ENCODE measurements around the gene ID2.
A peak's percentile ranks its signal among the peaks of the same experiment; 100 is the strongest.

Gene ID2

GRCh38 chr2:8681786-8682692 lies at the start of gene ID2:
ID2 (plus strand) TSS chr2:8682056; CDS start chr2:8682166, 110 bp downstream.
- DNase-seq (ENCODE audit: low spot score) = peak; percentile 98

GRCh38 chr2:8632755-8633154 lies 49.1 kb upstream of the ID2 start:
- no peak for DNase-seq (ENCODE audit: low spot score)

DNA sequence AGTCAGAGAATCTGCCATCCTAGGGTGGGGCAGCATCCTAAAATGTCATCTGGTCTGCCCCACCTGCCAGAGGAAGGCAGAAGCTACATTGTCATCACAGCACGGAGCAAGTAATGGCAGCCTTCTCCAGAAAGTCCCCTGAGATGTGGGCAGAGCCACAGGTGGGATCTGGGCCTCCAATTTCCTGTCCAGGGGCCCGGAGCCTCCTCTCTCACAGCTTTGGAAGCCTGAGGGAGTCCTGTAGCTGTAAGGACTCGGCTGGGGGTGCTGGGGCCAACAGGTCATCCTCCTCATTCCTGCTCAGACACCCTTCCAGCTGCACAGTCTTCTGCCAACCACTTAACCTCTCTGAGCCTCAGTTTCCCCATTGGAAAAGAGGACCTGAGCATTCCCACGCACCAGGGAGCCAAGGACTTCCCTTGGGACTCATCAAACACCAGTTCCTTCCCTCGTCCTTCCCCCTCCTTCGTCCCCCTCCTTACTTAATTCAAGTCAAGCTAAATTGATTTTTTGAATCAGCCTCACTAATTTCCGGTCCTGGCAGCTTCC lies 48.6 kb upstream of the ID2 start:
- no peak for DNase-seq (ENCODE audit: low spot score)

- DNase-seq (ENCODE audit: low spot score) = peak; percentile 87
These were observed 48.0 kb upstream of the ID2 start for GRCh38 chr2:8633735-8634313.

DNA sequence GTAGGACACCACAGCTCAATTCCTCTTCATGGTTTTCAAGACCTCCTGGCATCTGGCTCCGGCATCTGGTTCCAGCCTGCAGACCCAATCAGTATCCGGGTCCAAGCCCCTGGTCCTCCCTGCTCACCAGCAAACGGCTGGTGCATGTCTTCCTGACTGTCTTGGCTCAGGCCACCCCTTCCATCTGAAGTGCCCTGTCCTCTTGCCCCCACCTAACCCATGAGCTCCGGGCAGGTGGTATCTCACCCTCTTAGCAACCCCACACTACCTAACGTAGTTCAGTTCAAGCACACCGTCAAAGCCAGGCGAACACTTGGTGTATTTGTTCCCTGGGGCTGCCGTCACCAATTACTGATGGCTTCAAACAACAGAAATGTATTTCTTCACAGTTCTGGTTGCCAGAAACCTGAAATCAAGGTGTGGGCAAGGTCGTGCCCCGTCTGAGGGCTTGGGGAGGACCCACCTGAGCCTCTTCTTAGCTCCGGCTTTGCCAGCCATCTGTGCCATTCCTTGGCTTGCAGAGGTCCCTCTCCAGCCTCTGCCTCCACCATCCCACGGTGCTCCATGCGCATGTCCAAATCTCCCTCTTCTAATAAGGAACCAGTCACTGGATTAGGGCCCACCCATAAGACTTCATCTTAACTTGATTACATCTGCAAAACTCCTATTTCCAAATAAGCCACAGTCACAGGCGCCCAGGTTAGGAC lies 47.2 kb upstream of the ID2 start:
- DNase-seq (ENCODE audit: low spot score) = no peak

DNA sequence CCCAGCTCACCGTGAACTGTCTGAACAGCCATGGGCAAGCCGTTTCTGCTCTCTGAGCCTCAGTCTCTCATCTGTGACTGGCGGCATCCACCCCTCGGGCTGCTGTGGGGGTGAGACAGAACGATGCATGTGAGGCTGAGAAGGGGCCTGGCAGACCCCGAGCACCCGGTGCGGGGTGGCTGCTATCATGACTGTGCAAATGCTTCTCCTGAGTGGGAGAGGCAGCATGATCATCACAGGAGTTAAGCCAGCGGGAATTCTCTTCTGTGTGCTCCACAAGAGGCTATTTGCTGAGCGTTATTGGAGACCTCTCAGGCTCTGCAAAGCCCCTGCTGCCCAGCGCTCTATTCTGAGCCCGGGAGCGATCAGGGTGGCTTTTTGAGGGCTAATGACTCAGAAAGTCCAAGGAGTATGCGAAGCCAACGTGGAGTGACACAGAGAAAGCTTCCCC lies 45.8 kb upstream of the ID2 start:
- DNase-seq (ENCODE audit: low spot score) = no peak

GRCh38 chr2:8636721-8637636 lies 44.9 kb upstream of the ID2 start:
- DNase-seq (ENCODE audit: low spot score) = no peak

DNA sequence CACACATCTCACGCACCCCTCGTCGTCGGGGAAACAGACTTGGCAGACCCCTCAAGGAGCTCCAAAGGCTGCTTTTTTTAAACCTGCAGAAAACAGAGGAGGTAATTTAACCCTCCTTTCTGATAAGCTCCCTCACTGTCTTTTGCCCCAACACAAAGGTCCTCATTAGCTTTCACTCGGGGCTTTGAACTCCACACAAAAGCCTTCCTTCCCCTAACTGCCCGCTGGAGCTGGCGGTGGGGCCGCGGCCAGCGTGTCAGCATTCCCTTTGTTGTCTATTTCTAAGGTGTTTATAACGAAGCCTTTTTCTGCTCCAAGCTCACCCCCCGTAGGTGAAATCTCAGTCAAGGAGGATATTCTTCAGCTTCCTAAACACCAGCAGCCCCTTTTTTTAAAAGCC lies 43.5 kb upstream of the ID2 start:
- no peak for DNase-seq (ENCODE audit: low spot score)

DNA sequence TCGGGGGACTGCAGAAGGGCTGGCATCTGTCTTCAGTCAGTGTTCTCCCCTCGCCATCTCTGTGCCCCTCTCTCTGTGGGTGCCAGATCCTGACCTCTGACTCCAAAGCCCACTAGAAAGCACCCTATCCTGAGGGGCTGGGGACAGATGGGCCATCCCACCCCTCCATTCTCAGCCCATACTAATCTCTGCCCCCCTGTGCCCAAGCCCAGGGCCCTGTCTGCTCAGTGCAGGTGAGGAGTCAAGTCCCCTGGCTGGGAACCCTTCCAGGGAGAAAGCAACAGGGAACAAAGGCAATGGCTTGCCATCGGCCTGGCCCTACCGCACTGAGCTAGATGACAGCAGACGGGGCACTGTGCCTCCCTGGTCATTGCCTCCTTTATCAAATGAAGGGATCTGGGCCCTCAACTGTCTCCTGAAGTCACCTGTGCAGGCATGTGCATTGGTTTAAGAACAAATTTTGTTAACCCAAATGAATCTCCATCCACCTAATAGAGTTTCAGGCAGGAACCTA lies 42.7 kb upstream of the ID2 start:
- DNase-seq (ENCODE audit: low spot score) = no peak

DNA sequence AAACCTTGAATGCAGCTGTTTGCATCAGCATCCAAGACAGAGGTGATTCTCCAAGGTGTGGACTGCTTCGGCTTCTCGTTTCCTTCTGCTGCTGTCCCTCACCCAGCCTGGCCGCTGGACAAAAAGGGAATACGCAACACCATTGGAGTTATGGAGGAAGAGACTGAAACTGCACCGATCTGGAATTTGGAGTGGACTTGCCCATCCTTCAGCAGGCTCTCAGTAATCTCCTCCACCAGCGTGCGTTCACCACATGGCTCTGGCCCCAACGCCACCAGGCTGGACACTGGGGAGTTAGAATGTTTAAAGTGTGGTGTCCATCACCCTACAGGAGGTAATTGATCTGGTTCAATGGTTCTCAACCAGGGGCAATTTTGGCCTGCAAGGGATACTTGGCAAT lies 41.4 kb upstream of the ID2 start:
- no peak for DNase-seq (ENCODE audit: low spot score)

DNA sequence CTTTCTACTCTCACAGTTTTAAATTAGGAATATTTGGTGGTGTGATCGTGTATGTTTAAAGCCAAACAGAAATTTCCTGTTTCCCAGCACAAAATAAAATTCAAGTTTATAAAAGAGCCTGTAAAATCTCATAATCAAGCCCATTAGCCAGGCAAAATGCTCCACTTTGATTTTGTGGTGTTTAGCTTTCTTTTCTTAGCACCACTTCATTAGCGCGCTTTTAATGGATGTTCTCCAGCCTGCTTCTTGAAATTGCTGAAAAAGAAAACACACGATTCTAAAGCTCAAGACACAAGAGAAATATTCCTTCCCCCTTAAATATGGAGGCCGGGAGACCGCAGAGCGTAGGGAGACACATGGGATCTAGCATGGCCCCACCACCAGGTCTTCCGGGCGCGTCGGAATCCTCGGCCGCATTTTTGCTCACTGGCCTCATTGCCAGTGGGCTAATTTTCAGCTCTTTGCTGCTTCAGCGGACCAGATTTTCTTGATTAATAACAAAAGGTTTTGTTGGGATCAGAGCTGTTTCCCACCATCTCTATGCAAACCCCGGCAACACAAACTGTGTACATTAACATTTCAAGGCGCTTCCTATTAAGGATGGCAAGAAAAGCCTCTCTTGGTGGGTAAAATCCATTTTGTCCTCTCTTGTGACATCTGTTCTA lies 40.4 kb upstream of the ID2 start:
- peak; percentile 52 for DNase-seq (ENCODE audit: low spot score)

- DNase-seq (ENCODE audit: low spot score) = no peak
These were observed 39.3 kb upstream of the ID2 start for GRCh38 chr2:8642366-8643068.

GRCh38 chr2:8643250-8643995 lies 38.4 kb upstream of the ID2 start:
- DNase-seq (ENCODE audit: low spot score) = no peak

DNA sequence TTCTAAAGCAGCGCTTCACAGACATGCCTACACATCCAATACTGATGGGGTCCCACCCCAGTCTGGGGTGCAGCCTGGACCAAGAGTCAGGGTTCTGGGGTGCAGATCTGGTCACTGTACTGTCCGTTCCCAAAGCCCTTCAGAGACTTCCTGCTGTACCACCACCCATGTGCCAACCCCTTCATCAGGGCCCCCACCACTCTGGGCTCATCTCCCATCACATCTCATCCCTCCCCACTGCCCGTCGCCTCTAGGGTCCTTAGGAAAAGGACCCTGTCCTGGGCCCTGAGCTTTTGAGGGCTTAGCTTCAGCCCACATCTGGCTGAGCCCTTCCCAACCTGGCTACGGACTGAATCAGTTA lies 37.9 kb upstream of the ID2 start:
- DNase-seq (ENCODE audit: low spot score) = no peak

- DNase-seq (ENCODE audit: low spot score) = no peak
These were observed 37.2 kb upstream of the ID2 start for GRCh38 chr2:8644605-8645175.

DNA sequence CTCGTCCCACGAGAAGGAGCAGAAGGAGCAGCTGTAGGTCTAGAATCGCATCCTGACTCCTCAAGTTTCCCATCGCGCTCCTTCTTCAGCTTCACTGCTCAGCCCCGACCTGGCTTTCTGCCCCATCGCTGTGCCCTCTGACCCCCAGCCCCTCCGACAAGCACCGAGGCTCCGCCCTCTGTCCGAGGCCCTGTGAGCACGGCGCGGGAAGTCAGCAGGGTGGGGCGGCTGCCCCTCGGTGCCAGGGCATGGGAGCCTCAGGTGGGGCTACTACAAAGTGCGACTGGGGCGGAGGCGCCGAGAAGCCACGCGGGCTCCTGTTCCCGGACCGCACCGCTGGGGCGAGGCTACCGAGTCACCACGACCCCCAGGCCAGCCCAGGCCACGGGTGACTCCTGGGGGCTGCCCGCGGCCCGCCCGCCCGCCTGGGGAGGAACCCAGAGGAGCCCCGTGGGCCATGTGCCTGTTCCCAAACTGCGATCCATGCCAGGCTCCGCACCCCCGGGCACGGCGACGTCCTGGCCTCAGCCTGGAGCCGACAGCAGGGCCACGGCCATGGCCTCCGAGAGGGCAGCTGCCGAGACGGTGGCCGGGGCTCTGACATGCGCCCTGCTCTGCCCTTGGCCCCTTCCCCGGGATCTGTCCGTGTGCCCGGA lies 36.6 kb upstream of the ID2 start:
- no peak for DNase-seq (ENCODE audit: low spot score)

DNA sequence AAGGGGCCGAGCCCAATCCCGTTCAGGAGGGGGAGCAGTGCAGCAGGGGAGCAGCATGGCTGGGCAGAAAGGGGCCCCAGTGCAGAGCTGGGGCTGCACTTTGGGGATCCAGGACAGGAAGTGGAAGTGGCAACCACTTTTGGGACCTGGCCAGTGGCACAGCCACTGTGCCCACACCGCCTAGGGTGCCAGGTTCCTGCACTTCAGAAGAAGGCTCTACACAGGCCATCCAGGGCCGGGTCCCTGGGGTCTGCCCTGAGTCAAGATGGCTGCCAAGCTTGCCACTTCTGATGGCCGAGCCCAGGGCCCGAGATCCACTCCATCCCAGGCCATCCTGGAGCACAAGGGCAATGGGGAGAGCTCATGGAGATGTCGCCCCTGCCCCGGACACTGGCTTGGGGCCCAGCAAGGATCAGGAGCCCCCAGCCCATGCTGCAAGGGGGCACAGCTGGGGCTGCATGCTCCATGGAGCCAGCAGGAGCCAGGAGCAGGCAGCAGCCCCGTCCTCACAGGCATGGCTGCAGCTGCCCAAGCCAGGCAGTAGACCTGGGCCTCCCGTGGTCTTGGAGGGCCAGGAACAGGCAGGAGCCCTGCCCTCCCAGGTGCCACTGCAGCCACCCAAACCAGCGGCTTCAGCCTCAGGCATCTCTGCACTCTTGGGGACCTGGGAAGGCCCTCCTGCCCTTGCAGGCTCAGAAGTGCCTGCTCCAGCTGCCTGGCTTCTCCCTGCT lies 35.0 kb upstream of the ID2 start:
- DNase-seq (ENCODE audit: low spot score) = no peak

DNA sequence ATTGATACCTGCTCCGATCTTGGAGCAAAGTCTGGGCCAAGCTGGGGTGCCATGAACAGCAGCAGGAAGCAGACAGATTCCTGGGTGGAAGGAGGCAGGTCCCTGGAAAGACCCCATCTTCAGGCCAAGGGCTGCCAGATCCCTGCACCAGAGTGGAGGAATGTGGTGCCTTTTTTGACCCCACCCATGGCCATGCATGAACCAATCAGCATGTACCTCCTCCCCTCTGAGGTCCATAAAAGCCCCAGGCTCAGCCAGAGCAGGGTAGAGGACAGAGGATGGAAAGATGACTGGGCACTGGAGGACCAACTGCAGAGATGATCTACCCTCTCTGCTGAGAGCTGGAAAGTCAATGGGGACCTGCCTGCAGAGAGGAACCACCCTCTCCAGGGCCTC lies 34.4 kb upstream of the ID2 start:
- DNase-seq (ENCODE audit: low spot score) = no peak

All from AG20443 (cell line).